Cardiac septum (tissue), 1 donor: ENCODE data around the gene KRT79. TPM values are rescaled to one million over a fixed set of nuclear protein-coding genes. Genes with fewer than 3 reads are reported as not detected.

Experiments
- DNase-seq: peaks from one replicate; pipeline ENCODE4 v3.0.0-alpha.2; 2020; ENCODE audit warnings: low spot score
- intact Hi-C: fragments of 100-400 bp; cut with DNase I; formaldehyde crosslinking; loops from one replicate; pipeline ENCODE4 v1.14.0; 2022
- total RNA-seq: library from RNA; stranded (reverse); fragmentation: NEBNext Ultra II Directional; extraction: Animal tissue kit (Norgen Biotek cat#: 25700); gene quantifications from one replicate; pipeline ENCODE4 v1.2.1, GENCODE V29; 2021
- donor health status: DM: no; HTN: no; CAD: no.

The KRT79 gene
- total RNA-seq, 1 donor from 2014 or later: not detected

DNA sequence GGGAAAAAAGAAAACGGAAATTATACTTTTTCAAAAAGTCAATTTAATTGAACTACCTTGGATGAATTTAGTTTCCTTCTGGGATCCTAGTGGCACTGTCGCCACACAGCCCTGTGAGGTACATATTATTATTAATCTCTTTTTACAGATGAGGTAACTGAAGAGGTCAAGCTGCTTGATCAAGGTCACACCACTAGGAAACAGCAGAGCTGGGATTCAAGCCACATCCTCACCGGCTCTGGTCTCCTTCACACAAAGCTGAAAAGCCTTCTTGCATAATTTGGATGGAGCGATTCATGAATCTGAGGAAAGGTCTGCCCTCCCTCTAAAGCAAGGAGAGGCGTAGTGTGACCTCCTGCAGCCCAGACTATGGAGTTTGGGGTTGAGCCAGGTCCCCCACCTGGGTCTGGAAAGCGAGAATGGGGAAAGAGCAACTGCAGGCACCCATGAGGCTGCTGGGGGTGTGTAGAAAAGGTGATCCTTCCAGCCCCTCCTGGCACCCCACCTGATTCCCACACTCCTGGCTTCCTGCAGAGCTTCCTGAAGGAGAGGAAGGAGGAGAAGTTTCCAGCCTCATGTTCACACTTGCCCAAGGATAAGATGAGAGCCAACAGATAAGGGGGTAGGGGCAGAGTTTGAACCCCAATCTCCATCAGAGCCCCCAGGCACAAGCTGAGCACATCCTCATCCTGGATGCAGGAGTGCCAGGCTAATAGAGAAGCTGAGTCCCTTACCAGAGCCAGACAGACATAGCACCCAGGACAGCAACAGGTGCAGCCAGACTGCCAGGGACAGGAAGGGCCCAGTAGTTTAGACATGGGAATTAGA, 3.9 kb upstream of the KRT79 start:
- intact Hi-C loops: no loop called here
- no peak for DNase-seq

DNA sequence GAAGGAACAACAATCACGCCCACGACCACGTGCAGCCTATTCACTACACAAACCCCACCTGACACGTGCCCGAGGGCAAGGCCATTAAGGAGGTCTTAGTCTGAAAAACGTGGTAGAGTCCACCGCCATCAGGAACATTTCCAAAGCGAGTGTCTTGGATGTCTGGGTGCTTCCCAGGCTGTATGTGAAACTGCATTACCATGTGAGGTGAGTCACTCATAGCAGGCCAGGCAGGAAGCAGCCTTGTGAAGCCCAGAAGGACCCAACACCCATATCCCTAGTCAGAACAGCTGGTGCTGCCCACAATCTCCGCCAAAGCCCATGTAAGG, 3.3 kb upstream of the KRT79 start:
- no peak for DNase-seq
- intact Hi-C loops: no loop called here

DNA sequence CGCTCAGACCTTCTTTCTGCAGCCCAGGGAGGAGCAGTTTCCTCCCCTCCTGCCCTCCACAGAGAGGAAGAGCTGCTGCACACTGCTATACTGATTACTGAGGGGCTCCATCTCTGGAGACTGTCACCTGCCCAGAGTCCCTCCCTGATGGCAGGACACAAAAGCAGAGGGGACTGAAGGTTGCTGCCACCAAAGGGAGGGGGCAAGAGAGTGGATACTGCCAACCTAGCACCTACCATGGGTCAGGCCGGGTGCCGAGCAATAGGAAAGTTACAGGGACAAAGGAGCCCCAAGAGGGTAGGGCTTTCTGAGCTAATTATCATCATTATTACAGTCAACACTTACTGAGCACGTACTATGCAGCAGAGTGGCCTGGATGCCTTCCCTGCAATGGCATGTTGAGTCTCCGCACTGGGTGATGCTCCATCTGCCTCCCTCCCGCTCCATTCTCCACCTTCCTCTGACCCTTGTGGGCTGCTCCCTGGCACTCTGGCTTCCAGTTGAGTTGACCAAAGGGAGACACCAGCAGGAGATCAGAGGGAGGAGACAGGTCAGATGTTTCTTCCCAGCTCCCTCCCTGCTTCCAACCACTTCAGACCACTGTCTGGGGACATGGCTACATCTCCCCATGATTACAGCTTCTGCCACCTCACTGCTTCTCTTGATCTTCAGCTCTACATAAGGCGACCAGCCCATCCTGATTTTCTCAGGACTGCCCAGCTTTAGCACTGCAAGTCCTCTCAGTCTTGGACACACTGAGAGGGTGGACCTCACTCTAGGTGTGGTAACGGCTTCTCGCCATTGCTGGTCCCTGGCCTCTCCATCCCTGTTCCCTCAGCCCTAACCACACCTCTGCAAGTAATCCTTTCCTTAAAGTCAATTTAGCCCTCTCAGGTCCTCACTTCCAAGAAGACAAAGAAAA, 2.6 kb upstream of the KRT79 start:
- no peak for DNase-seq
- intact Hi-C loops: no loop called here

DNA sequence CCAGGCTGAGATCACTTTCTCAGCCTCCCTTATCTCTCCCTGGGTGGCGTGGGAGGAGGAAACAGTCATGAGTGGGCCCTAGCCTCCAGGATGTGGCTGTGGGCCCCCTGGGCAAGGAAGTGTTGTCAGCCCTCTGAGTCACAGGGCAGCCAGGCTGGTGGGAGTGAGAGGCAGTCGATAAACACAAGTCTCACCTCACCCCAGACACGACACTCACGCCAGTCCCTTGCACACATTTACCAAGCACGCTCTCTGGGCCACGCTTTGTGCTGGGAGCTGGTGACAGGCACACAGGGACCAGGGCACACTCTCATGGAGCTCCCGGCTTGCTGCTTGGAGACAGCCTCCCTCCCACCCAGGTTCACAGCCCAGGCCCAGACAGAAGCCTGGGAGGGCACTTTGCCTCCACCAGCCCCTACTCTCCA, 1.9 kb upstream of the KRT79 start:
- DNase-seq: no peak
- intact Hi-C loops: no loop called here

DNA sequence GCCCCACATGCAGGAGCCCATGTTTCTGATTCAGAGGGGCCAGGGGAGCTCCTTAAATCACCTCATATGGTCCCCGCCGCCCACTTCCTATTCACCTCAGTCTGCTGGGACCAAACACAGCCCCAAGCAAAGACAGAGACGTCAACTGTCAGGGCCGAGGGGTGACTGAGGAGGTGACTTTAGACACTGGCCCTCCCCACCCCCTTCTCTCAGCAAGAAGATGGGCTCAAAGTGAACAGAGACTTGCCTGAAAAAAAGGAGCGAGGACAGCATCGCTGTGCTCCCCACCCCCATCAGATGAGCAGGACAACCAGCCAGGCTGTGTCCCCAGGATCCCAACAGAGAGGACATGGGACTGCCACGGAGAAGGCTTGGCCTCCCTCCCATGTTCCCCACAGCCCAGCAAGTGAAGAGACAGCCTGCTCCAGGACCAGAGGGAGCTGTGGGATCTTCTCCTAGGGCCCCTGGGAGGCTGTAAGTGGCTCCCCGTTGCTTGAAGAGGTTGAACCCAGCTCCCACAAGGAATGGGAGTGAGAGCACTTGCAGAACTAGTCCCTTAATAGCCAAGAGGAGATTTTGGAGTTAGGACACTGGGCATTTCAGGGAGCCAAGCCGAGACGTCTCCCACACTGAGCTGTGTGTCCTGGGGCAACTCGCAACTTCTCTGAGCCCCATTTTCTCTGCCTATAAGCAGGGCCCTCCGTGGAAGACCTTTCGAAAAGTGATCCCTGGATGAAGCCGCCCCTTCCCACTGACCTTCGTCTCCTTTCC, 1.3 kb upstream of the KRT79 start:
- intact Hi-C loops: no loop called here

DNA sequence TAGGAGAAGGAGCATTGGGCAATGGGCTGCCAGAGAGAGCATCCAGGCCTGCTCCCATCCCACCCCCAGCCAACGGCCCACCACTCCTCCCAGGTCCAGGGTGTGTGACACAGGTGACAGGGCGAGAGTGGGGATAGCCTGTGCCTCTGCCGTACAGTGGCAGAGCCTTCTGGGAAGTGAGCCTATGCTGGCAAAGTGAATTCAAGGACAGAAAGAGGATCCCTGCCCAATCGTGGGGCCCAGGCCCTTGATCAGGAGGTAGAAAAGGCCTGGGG, 553 bp upstream of the KRT79 start:
- intact Hi-C loops: no loop called here
- DNase-seq: no peak

More for the DNA sequence above, 1.3 kb upstream of the KRT79 start:
- no peak for DNase-seq

DNA sequence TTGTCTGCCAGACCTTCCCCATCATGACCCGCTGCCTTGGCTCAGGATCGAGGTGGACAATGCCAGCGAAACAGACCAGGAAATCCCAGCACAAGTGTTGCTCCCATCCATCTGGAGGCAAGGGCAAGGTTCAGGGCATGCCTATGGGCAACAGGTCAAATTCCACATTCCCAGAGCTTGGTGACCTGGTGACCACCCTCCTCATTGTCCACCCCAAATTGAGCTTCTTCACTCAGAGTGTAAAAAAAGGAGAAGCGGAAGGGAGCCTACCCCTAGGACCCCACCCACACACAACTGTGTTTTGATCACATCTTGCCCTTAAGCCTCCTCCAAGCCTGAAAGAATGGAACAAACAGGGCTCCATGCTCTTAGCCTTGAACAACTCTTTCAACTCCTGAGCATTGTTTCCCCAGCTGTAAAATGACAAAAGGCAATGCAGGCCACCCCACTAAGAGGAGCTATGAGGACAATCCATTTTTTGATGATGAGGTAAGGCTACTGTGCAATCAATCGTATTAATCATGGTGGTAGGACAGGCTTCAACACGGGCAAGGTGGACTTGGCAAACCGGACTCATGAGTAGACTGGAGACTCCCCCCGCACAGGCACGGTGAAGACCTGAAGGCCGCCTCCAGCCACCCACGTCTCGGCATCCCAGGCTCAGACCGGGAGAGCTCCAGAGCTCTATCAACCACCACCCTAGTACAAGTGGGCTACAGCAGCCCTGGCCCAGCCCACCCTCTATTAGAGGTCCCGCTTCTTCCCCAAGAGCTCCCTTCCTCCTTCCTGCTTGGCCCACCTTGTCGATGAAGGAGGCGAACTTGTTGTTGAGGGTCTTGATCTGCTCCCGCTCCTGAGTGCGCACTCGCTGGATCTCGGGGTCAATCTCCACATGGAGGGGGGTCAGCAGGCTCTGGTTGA, 866 bp downstream of the KRT79 start:
- intact Hi-C loops: no loop called here
- DNase-seq: no peak

DNA sequence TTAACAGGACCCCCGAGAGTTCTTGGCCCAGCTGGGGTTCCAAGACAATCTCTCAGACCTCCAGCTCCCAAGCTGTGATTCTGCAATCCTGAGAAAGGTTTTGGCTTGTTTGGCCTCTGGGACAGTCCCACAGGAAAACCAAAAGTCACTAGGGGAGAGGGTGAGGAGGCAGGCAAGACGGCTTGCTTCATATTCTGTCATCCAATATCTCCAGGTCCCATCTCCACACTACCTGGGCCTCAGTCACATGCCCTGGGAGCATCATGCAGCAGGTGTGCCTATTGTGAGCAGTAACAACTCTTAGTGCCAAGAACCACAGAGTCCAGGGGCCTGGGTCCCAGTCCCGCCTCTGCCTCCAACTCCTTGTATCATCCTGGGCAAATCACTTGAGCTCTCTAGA, 1.7 kb downstream of the KRT79 start:
- no peak for DNase-seq
- intact Hi-C loops: no loop called here

DNA sequence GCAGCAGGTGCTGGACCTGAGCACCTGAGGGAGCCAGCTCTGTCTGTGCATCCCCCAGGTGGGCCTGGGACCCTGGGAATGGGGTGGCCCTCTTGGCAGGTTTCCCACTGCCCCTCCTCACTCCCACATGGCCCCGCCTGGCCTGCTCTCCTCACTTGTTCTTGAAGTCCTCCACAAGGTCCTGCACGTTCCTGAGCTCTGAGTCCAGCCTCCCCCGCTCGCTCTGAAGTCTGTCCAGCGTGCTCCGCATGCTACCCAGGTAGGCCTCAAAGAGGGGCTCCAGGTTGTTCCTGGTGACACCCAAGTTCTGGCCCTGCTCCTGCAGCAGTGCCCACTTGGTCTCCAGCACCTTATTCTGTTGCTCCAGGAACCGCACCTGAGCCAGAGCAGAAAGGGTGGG, 2.9 kb downstream of the KRT79 start:
- intact Hi-C loops: no loop called here

DNA sequence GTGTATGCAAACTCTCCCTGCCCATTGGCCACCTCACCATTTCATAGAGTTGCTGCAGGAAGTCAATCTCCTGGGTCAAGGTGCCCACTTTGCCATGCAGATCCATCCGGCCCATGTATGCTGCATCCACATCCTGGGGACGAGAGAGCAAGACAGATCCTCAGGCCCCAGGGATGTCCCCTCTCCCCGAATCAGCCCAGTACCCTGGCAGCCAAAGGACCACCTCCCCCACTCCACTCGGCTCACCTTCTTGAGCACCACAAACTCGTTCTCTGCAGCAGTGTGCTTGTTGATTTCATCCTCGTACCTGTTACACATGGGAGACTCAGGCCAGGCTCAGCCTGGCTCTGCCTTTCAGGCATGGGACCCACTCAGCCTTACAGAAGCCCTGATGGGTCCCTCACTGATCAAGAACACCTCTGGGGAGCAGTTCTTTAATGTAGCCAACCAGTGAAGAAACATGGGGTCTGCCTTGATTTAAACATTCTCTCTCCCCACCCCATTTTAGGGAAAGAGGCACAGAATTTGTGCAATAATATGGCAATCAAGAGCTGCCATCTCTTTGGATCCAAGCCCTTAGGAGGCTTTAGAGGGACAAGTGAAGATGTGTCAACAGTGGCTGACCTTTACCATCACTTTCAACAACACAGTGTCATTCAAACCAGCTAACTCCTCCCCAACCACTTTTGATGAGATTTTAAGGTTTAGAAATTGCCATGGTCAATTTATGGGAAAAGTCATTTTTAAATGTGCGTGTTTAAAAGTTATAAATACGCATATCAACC, 3.9 kb downstream of the KRT79 start:
- no peak for DNase-seq
- intact Hi-C loops: no loop called here

More for the DNA sequence above, 2.9 kb downstream of the KRT79 start:
- no peak for DNase-seq

DNA sequence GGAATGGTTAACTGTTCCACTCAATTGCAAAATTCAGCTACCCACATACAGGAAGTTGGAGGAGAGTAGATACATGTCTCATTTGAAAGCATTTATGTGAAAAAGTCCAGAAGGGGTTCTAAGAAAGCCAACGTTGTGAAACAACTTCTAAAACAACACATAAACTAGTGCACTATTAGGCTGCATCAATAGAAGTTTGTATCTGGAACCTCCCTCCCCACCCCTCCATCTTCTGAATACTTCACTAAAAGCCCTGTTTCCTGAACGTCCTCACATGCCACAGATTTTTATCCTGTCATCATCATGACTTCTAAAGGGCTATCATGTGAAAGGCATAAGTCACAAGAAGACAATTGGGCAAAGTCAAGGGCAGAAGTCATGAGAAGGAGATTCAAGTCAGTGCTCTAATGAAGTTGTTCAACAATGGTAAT, 5.5 kb downstream of the KRT79 start:
- no peak for DNase-seq
- intact Hi-C loops: no loop called here

DNA sequence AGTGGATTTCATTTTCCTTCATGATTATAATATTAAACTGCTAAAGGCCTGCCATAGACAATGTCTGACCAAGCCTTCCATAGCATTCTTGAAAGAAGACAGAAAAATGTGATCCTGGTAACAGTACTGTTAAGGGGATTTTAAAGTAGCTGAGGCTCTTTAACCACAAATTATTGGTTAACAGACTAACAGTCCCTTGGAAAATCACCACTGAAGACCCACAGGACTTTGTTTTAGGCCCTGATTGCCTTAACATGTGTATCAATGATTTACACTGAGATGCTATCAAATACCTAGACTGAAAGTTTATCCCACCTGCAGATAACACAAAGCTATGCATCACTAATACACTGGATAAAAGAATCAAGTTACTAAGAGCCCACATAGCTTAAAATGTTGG, 6.0 kb downstream of the KRT79 start:
- no peak for DNase-seq
- intact Hi-C loops: no loop called here

DNA sequence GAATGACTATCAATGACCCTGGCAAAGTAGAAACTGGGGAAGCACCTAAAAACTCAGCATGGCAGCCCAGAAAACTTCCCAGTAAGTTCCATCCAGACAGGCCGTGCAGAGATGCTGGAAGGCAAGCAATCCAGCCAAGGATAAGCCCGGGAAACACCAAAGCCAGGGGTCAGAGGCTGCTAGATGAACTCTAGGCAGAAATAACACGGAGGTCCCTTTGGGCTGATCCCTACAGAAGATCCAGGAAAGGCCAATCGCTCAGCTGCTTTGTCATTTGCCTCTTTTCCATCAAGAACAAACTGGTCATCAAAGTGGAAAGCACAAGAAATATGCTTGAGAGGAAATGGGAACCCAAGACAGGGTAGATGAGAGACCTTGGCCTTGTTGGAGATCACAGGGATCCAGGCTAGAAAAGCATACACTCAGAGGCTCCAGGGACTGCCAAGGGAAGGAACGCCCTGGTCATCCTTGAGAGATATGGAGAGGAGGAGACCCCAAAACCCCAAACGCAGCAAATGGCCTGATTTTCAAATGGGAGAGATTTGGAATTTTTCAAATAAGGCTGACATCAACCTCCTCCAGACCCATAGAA, 6.5 kb downstream of the KRT79 start:
- intact Hi-C loops: no loop called here
- no peak for DNase-seq

DNA sequence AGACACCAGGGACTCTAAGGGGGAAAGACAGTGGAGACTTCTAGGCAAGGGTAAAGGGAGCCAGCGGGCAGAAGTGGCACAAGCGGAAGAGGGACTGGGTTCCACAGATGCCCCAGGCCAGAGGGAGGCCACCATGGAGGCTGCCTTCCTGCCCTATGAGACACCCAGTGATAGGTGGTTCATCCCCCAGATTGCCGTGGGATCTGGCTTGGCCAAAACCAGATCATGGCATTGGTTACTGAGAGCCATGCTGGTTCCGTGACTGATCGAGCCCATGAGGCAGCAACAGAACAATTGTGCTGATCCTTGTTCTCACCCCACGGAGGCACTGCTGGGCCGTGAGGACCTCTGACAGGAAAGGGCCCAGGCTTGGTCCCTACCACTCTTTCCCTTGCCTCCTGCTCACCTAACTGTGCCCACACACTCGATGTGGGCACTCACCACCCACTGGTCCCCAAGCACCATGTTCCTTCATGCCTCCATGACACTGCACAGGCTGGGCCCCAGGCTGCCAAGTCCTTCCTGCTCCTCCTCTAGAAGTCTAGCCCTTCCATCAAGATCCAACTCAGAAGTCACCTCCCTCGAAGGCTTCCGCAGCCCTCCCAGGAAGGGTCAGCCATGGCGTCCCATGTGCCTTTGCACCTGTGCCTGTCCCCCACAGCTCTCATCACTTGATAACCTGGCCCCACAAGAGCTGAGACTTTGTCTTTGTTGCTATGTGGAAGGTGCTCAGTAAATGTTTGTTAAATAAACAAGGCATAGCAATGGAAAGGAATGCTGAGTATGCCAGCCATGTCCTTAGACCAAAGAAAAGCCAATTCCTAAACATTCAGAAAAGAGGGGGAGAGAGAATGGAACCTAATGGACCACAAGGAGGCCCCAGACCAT, 7.3 kb downstream of the KRT79 start:
- no peak for DNase-seq
- intact Hi-C loops: no loop called here

DNA sequence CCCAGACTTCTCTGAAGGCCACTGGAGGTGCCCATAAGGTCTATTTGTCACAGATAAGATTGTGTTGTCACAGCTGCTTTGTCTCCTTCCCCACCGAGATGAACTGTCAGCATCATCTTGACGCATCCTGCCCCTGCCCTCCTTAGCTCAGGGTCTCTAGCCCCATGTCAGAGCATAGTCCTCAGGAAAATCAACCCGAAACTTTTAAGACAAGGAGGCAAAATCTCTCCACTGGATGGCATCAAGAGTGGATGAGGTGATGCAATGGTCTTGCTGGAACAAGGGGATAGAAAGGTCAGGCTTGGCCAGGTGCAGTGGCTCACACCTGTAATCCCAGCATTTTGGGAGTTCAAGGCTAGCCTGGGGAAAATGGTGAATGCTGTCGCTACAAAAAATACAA, 8.2 kb downstream of the KRT79 start:
- DNase-seq: no peak
- intact Hi-C loops: no loop called here

DNA sequence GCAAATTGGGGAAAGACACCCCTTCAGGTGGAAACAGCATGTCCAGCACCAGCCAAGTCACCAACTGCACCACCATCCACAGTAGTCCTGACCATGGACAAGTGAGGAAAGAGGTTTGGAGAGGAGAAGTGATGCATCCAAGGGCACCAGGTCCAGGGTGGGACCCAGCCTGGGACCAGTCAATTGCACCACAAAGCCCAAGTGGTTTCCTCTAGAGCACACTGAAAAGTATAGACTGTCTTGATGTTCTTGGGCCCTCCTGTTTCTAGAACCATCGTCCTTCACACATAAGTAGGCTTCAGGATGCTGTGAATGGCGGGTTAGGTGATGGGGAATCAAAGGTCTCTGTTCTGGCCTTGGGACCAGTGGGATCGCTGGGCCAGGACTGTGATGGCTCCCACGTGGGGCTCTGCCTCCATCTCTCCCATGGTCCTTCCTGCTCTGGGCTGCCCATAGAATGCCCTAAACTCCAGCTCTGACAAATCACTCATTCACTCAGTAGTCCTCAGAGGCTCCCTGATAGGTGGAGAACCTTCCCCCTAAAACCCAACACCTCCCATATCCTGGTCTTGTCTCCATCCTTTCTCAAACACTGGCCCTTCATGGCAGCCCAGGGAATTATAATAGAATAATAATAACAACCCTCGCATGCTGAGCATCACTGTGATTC, 9.2 kb downstream of the KRT79 start:
- DNase-seq: no peak
- intact Hi-C loops: no loop called here
